Choroid plexus epithelial cell (primary cell): Measurements from ENCODE around the gene IMMP2L.
A peak's percentile ranks its signal among the peaks of the same experiment; 100 is the strongest.

Experiments
- DNase-seq: peaks from one replicate; pipeline ENCODE4 v3.0.0-alpha.2; 2010; ENCODE audit warnings: low read depth
- H3K4me3 ChIP-seq: 2 replicates; pipeline ENCODE4 v1.5.1; 2011; ENCODE audit warnings: low read depth, mild to moderate bottlenecking, control low read depth, low read length, moderate library complexity
- CTCF ChIP-seq: conservative IDR thresholded peaks from 2 replicates; pipeline ENCODE4 v1.5.1; 2011; ENCODE audit warnings: low read depth, mild to moderate bottlenecking, control low read depth, inconsistent platforms, low read length, moderate library complexity

Gene IMMP2L

GRCh38 chr7:110857106-110857505 is 705.2 kb downstream of the IMMP2L start:
- no peak for TF ChIP-seq CTCF
- no peak overlapping the region for H3K4me3 ChIP-seq

GRCh38 chr7:110856704-110857103 is 705.6 kb downstream of the IMMP2L start:
- no peak for TF ChIP-seq CTCF

More at GRCh38 chr7:110857106-110857505, 705.2 kb downstream of the IMMP2L start:
- DNase-seq, result no peak

GRCh38 chr7:110854651-110855050 is 707.6 kb downstream of the IMMP2L start:
- DNase-seq, result no peak
- TF ChIP-seq CTCF, result no peak
- H3K4me3 ChIP-seq, result no peak overlapping the region

More at GRCh38 chr7:110856704-110857103, 705.6 kb downstream of the IMMP2L start:
- H3K4me3 ChIP-seq, result no peak overlapping the region
- peak; percentile 38 for DNase-seq

GRCh38 chr7:110854166-110854565 is 708.1 kb downstream of the IMMP2L start:
- DNase-seq, result no peak
- no peak for TF ChIP-seq CTCF

GRCh38 chr7:110853263-110853662 is 709.0 kb downstream of the IMMP2L start:
- no peak overlapping the region for H3K4me3 ChIP-seq
- DNase-seq, result no peak
- TF ChIP-seq CTCF, result no peak

More at GRCh38 chr7:110854166-110854565, 708.1 kb downstream of the IMMP2L start:
- H3K4me3 ChIP-seq, result no peak overlapping the region

- H3K4me3 ChIP-seq, result no peak overlapping the region
- DNase-seq, result no peak
- no peak for TF ChIP-seq CTCF
Measured at GRCh38 chr7:110852156-110852940, 709.9 kb downstream of the IMMP2L start.

- no peak overlapping the region for H3K4me3 ChIP-seq
- TF ChIP-seq CTCF, result no peak
- DNase-seq, result no peak
Measured at GRCh38 chr7:110850224-110850623, 712.1 kb downstream of the IMMP2L start.
